GM23338 (cell line): ENCODE data around the gene PRR14. TPM values are rescaled to one million over a fixed set of nuclear protein-coding genes. Genes with fewer than 3 reads are reported as not detected.
"Not testable (repeated sequence)": the region's sequence is repeated elsewhere in the genome, so short reads cannot be mapped to it uniquely, and the experiment has no call there.

Experiments
- ATAC-seq: fragments of 200-7000 bp; cut with Tn5 transposase; 3 replicates; pipeline ENCODE4 v1.9.1; 2020
- DNase-seq: peaks from one replicate; pipeline ENCODE4 v3.0.0-alpha.2; 2015; ENCODE audit warnings: low spot score
- H2AFZ ChIP-seq: fragments of 200-600 bp; sonication (generic); 2 replicates; pipeline ENCODE4 v1.8.0; 2016; ENCODE audit warnings: antibody characterized with exemption, mild to moderate bottlenecking, moderate library complexity
- H3F3A ChIP-seq: fragments of 200-600 bp; sonication (generic); replicated peaks from 2 replicates; pipeline ENCODE4 v1.8.0; 2017; ENCODE audit warnings: antibody characterized with exemption, mixed run types, low read depth
- H3K27ac ChIP-seq: fragments of 200-600 bp; sonication (generic); 2 replicates; pipeline ENCODE4 v1.6.1; 2016; ENCODE audit warnings: low read depth
- H3K27me3 ChIP-seq: fragments of 200-600 bp; sonication (generic); 2 replicates; pipeline ENCODE4 v1.8.0; 2016; ENCODE audit warnings: mild to moderate bottlenecking, mixed run types, moderate library complexity; ENCODE audit not compliant: insufficient read depth
- H3K36me3 ChIP-seq: fragments of 200-600 bp; sonication (generic); 2 replicates; pipeline ENCODE4 v1.8.0; 2016; ENCODE audit warnings: mild to moderate bottlenecking; ENCODE audit not compliant: insufficient read depth
- H3K4me1 ChIP-seq: fragments of 200-600 bp; sonication (generic); 2 replicates; pipeline ENCODE4 v1.8.0; 2016; ENCODE audit warnings: mild to moderate bottlenecking, moderate library complexity; ENCODE audit not compliant: insufficient read depth
- H3K4me2 ChIP-seq: fragments of 200-600 bp; sonication (generic); 2 replicates; pipeline ENCODE4 v1.7.1; 2017; ENCODE audit warnings: mixed run types
- H3K4me3 ChIP-seq: fragments of 200-600 bp; sonication (generic); 2 replicates; pipeline ENCODE4 v1.6.1; 2016; ENCODE audit warnings: mixed run types
- H3K79me2 ChIP-seq: fragments of 200-600 bp; sonication (generic); replicated peaks from 2 replicates; pipeline ENCODE4 v1.8.0; 2017; ENCODE audit warnings: mild to moderate bottlenecking; ENCODE audit not compliant: insufficient read depth
- H3K9me2 ChIP-seq: fragments of 200-600 bp; sonication (generic); 2 replicates; pipeline ENCODE4 v1.8.0; 2017; ENCODE audit not compliant: insufficient read depth
- H4K20me1 ChIP-seq: fragments of 200-600 bp; sonication (generic); replicated peaks from 2 replicates; pipeline ENCODE4 v1.8.0; 2017; ENCODE audit warnings: mild to moderate bottlenecking; ENCODE audit not compliant: insufficient read depth
- H3K27ac Mint-ChIP-seq: 2 replicates; pipeline ENCODE4 v1.8.0; 2020; ENCODE audit warnings: inconsistent platforms, mild to moderate bottlenecking, moderate library complexity, mixed read lengths
- H3K27me3 Mint-ChIP-seq: 3 replicates; pipeline ENCODE4 v1.8.0; 2022; ENCODE audit warnings: low read depth, mild to moderate bottlenecking, moderate library complexity, mixed read lengths, inconsistent platforms; ENCODE audit not compliant: insufficient read depth, poor library complexity
- H3K36me3 Mint-ChIP-seq: 3 replicates; pipeline ENCODE4 v1.8.0; 2021; ENCODE audit warnings: low read depth, mild to moderate bottlenecking, inconsistent platforms, moderate library complexity, mixed read lengths
- H3K4me1 Mint-ChIP-seq: 3 replicates; pipeline ENCODE4 v1.8.0; 2020; ENCODE audit warnings: mild to moderate bottlenecking, inconsistent platforms, mixed read lengths
- H3K4me3 Mint-ChIP-seq: 3 replicates; pipeline ENCODE4 v1.8.0; 2021; ENCODE audit warnings: moderate library complexity, mild to moderate bottlenecking, inconsistent platforms, mixed read lengths
- H3K9me3 Mint-ChIP-seq: 3 replicates; pipeline ENCODE4 v1.8.0; 2020; ENCODE audit warnings: moderate library complexity, mild to moderate bottlenecking, inconsistent platforms, mixed read lengths
- CREB1 ChIP-seq: fragments of 250-450 bp; sonication (Bioruptor Pico); IDR thresholded peaks from 2 replicates; pipeline ENCODE4 v1.5.0; 2020; ENCODE audit warnings: low read depth, mild to moderate bottlenecking, moderate library complexity
- EZH2 ChIP-seq: fragments of 200-600 bp; sonication (generic); IDR thresholded peaks from one replicate; pipeline ENCODE4 v1.8.0; 2017; ENCODE audit warnings: antibody characterized with exemption, mild to moderate bottlenecking, low read depth; ENCODE audit not compliant: unreplicated experiment
- EZH2phosphoT487 ChIP-seq: fragments of 200-600 bp; sonication (generic); IDR thresholded peaks from one replicate; pipeline ENCODE4 v1.8.1; 2018; ENCODE audit warnings: antibody characterized with exemption; ENCODE audit not compliant: unreplicated experiment
- JUNB ChIP-seq: IDR thresholded peaks from one replicate; pipeline ENCODE4 v1.6.1; 2016; ENCODE audit warnings: antibody characterized with exemption; ENCODE audit not compliant: unreplicated experiment
- NANOG ChIP-seq: IDR thresholded peaks from 2 replicates; pipeline ENCODE4 v1.6.1; 2016; ENCODE audit warnings: antibody characterized with exemption, borderline replicate concordance
- POLR2AphosphoS5 ChIP-seq: IDR thresholded peaks from 2 replicates; pipeline ENCODE4 v1.6.1; 2016; ENCODE audit warnings: antibody characterized with exemption, low read depth
- STAT1 ChIP-seq: IDR thresholded peaks from one replicate; pipeline ENCODE4 v1.6.1; 2016; ENCODE audit warnings: antibody characterized with exemption; ENCODE audit not compliant: unreplicated experiment
- ZNF331 ChIP-seq: fragments of 250-450 bp; sonication (Bioruptor Pico); IDR thresholded peaks from 2 replicates; pipeline ENCODE4 v1.5.0; 2020; ENCODE audit warnings: low read depth, mild to moderate bottlenecking, moderate library complexity
- polyA plus RNA-seq: library from polyadenylated mRNA; unstranded; fragments of >200 nt; fragmentation: Nextera tagmentation; extraction: Ambion mirVana; gene quantifications from 2 replicates; pipeline ENCODE4 v1.2.1, GENCODE V29; 2016
- total RNA-seq: library from RNA; depleted of rRNA; stranded (reverse); fragments of >200 nt; shearing (Covaris generic); gene quantifications from 2 replicates; pipeline ENCODE4 v1.2.3, GENCODE V29; 2014
- TF ChIP-seq, protein P1 (sequence below): IDR thresholded peaks from one replicate; pipeline ENCODE4 v1.6.1; 2018; ENCODE audit warnings: antibody characterized with exemption; ENCODE audit not compliant: unreplicated experiment
- TF ChIP-seq, protein P2 (sequence below), 2 experiments: fragments of 200-600 bp in 1 of 2; sonication (generic) in 1 of 2; conservative IDR thresholded peaks; 2 replicates each; pipeline versions ENCODE4 v1.5.1 to v1.6.1; 2016 to 2017; ENCODE audit warnings: antibody characterized with exemption in 2 of 2, low read depth in 2 of 2, mild to moderate bottlenecking in 2 of 2, moderate library complexity in 1 of 2
- TF ChIP-seq, protein P3 (sequence below): IDR thresholded peaks from 2 replicates; pipeline ENCODE4 v1.6.1; 2016; ENCODE audit warnings: antibody characterized with exemption

PRR14 gene
- total and polyA plus RNA-seq, 2 experiments from 2014 or later: 4.6 to 12.7 TPM

DNA sequence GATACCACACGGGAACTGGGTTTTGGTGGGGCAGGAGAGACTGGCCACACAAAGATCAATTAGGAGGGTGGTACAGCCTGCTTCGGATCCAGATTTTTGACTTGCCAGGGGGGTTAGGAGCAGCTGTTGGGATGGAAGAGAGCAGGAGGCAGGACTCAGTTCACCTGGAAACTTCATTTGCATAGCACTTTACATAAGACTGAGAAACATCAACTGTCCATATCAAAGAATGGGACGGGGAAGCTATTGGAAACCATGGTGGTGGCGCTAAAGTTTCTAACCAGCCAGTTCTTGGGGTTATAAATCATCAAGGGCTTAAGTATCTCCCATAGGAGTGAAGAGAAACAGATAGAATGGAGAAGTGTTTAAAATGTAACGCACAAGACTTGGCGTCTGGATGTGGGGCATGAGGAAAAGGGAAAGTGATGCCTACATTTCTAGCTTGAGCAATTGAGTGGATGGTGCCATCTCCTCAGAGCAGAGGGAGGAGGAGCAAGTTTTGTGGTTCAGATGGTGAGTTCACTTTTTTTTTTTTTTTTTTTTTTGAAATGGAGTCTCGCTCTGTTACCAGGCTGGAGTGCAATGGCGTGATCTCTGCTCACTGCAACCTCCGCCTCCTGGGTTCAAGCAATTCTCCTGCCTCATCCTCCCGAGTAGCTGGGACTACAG lies 41.8 kb downstream of the PRR14 start:
- H3K4me3 Mint-ChIP-seq: peak overlapping the region; percentile 29; the same call in 2 of the 3 replicates
- Histone ChIP-seq H3K4me1 (peaks cover 13% of the 10 kb centered on the region), H3K9me2 (no peaks in the 10 kb centered on the region), H3K27ac (no peak overlapping the region), H3K4me2 (peak overlapping the region; percentile 61; the same call in 1 of the 2 replicates), H3K4me3 (no peak overlapping the region), H3K27me3 (peaks cover 100% of the 10 kb centered on the region), H4K20me1 (peaks cover 40% of the 10 kb centered on the region), H3K36me3 (no peaks in the 10 kb centered on the region), H3F3A (peaks cover 15% of the 10 kb centered on the region), H2AFZ (no peak overlapping the region), H3K79me2 (no peaks in the 10 kb centered on the region)
- no peak overlapping the region for H3K27ac Mint-ChIP-seq
- peaks cover 95% of the 10 kb centered on the region for H3K27me3 Mint-ChIP-seq
- H3K9me3 Mint-ChIP-seq: no peaks in the 10 kb centered on the region; the same call in 2 of the 3 replicates
- peak; percentile 82 for DNase-seq
- ATAC-seq: peak; percentile 87
- TF ChIP-seq CREB1 (CRISPR knock-in tag): no peak
- peak; percentile 78 for TF ChIP-seq NANOG
- peaks cover 17% of the 10 kb centered on the region for H3K4me1 Mint-ChIP-seq
- no peaks in the 10 kb centered on the region; the same call in 2 of the 3 replicates for H3K36me3 Mint-ChIP-seq

DNA sequence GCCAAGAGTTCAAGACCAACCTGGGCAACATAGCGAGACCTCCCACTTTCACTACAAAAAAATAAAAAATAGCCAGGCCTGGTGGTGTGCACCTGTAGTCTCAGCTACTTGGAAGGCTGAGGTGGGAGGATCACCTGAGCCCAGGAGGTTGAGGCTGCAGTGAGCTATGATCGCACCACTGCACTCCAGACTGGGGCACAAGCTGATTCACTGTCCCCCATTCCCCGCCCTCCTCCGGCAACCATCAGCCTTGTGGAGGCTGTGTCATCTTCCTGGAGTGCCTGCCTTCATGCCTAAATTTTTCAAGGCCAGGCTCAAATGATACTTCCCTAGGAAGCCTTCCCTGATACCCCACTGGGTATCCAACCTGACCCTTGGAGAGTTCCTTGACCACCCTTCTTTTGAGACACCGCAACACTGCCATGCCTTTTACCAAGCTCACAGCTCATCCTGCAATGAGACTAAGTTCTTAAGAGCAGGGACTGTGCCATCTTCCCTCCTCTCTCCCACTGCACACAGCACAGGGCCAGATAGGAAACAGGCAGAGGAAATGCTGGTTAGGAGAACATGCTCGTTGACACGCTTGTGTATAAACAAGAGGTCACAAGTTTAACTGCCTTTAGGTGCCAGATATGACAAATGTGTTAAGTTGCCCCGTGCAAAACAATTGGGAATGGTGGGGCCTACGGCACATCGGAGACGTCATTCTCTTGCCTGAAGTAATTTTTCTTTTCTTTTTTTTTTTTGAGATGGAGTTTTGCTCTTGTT lies 44.4 kb downstream of the PRR14 start:
- peaks cover 83% of the 10 kb centered on the region for H3K27me3 Mint-ChIP-seq
- no peak for ATAC-seq
- peaks cover 11% of the 10 kb centered on the region for H3K36me3 Mint-ChIP-seq
- peaks cover 23% of the 10 kb centered on the region for H3K4me1 ChIP-seq
- H3K4me2 ChIP-seq: no peak overlapping the region
- no peak overlapping the region for H3K27ac Mint-ChIP-seq
- no peaks in the 10 kb centered on the region for H3K9me2 ChIP-seq
- no peak for DNase-seq
- H3K4me3 ChIP-seq: no peak overlapping the region
- H3K27me3 ChIP-seq: peaks cover 77% of the 10 kb centered on the region
- H2AFZ ChIP-seq: no peak overlapping the region
- no peak overlapping the region for H3K27ac ChIP-seq
- peaks cover 27% of the 10 kb centered on the region for H3F3A ChIP-seq
- H3K4me1 Mint-ChIP-seq: peaks cover 26% of the 10 kb centered on the region
- peaks cover 4% of the 10 kb centered on the region; the same call in 1 of the 2 replicates for H3K36me3 ChIP-seq
- H3K79me2 ChIP-seq: peaks cover 11% of the 10 kb centered on the region
- H4K20me1 ChIP-seq: peaks cover 45% of the 10 kb centered on the region
- no peaks in the 10 kb centered on the region; the same call in 1 of the 3 replicates for H3K9me3 Mint-ChIP-seq
- H3K4me3 Mint-ChIP-seq: no peak overlapping the region; the same call in 2 of the 3 replicates
- no peak for TF ChIP-seq CREB1 (CRISPR knock-in tag)
- TF ChIP-seq, protein P1, sequence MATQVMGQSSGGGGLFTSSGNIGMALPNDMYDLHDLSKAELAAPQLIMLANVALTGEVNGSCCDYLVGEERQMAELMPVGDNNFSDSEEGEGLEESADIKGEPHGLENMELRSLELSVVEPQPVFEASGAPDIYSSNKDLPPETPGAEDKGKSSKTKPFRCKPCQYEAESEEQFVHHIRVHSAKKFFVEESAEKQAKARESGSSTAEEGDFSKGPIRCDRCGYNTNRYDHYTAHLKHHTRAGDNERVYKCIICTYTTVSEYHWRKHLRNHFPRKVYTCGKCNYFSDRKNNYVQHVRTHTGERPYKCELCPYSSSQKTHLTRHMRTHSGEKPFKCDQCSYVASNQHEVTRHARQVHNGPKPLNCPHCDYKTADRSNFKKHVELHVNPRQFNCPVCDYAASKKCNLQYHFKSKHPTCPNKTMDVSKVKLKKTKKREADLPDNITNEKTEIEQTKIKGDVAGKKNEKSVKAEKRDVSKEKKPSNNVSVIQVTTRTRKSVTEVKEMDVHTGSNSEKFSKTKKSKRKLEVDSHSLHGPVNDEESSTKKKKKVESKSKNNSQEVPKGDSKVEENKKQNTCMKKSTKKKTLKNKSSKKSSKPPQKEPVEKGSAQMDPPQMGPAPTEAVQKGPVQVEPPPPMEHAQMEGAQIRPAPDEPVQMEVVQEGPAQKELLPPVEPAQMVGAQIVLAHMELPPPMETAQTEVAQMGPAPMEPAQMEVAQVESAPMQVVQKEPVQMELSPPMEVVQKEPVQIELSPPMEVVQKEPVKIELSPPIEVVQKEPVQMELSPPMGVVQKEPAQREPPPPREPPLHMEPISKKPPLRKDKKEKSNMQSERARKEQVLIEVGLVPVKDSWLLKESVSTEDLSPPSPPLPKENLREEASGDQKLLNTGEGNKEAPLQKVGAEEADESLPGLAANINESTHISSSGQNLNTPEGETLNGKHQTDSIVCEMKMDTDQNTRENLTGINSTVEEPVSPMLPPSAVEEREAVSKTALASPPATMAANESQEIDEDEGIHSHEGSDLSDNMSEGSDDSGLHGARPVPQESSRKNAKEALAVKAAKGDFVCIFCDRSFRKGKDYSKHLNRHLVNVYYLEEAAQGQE: no peak
- TF ChIP-seq EZH2: no peak
- TF ChIP-seq, protein P2, sequence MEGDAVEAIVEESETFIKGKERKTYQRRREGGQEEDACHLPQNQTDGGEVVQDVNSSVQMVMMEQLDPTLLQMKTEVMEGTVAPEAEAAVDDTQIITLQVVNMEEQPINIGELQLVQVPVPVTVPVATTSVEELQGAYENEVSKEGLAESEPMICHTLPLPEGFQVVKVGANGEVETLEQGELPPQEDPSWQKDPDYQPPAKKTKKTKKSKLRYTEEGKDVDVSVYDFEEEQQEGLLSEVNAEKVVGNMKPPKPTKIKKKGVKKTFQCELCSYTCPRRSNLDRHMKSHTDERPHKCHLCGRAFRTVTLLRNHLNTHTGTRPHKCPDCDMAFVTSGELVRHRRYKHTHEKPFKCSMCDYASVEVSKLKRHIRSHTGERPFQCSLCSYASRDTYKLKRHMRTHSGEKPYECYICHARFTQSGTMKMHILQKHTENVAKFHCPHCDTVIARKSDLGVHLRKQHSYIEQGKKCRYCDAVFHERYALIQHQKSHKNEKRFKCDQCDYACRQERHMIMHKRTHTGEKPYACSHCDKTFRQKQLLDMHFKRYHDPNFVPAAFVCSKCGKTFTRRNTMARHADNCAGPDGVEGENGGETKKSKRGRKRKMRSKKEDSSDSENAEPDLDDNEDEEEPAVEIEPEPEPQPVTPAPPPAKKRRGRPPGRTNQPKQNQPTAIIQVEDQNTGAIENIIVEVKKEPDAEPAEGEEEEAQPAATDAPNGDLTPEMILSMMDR (conservative IDR thresholded peaks at IDR 0.05; ENCODE audit: low read depth in 2 of 2): no peak
- TF ChIP-seq STAT1: no peak
- no peak for TF ChIP-seq JUNB
- no peak for TF ChIP-seq ZNF331
- TF ChIP-seq EZH2phosphoT487: no peak
- TF ChIP-seq POLR2AphosphoS5: no peak
- no peak for TF ChIP-seq NANOG
- TF ChIP-seq, protein P3, sequence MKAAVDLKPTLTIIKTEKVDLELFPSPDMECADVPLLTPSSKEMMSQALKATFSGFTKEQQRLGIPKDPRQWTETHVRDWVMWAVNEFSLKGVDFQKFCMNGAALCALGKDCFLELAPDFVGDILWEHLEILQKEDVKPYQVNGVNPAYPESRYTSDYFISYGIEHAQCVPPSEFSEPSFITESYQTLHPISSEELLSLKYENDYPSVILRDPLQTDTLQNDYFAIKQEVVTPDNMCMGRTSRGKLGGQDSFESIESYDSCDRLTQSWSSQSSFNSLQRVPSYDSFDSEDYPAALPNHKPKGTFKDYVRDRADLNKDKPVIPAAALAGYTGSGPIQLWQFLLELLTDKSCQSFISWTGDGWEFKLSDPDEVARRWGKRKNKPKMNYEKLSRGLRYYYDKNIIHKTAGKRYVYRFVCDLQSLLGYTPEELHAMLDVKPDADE: no peak

DNA sequence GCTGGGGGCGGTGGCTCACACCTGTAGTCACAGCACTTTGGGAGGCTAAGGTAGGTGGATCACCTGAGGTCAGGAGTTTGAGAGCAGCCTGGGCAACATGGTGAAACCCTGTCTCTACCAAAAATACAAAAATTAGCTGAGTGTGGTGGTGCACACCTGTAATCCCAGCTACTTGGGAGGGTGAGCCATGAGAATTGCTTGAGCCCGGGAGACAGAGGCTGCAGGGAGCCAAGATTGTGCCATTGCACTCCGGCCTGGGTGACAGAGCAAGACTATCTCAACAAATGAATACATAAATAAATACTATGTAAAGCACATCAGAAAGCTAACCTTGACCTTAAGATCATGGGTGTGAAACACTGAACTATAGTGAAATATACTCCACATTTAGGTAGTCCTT lies 45.9 kb downstream of the PRR14 start:
- not testable (repeated sequence) for DNase-seq
- H3K27me3 ChIP-seq: peaks cover 61% of the 10 kb centered on the region

More for the DNA sequence above, 45.9 kb downstream of the PRR14 start:
- H3K27me3 Mint-ChIP-seq: peaks cover 69% of the 10 kb centered on the region
- H3K27ac ChIP-seq, H3K4me3 Mint-ChIP-seq, H3K4me3 ChIP-seq, H3K9me3 Mint-ChIP-seq, H3K9me2 ChIP-seq, H3K4me2 ChIP-seq, ATAC-seq, H3K27ac Mint-ChIP-seq, H2AFZ ChIP-seq: not testable (repeated sequence)
- peaks cover 24% of the 10 kb centered on the region for H3K4me1 ChIP-seq
- H3K79me2 ChIP-seq: peaks cover 26% of the 10 kb centered on the region
- H3K4me1 Mint-ChIP-seq: peaks cover 29% of the 10 kb centered on the region
- peaks cover 23% of the 10 kb centered on the region for H3K36me3 Mint-ChIP-seq
- H3K36me3 ChIP-seq: peaks cover 18% of the 10 kb centered on the region
- peaks cover 30% of the 10 kb centered on the region for H3F3A ChIP-seq
- H4K20me1 ChIP-seq: peaks cover 46% of the 10 kb centered on the region
